Measurements from ENCODE around the gene TJP1.
"Not testable (repeated sequence)": the region's sequence is repeated elsewhere in the genome, so short reads cannot be mapped to it uniquely, and the experiment has no call there.

The TJP1 gene

GRCh38 chr15:29685156-29686078 is 136.9 kb downstream of the TJP1 start:
- in situ Hi-C loops (cut with HindIII; ENCODE audit: low sequenced_read_pairs) = no loop called here

- in situ Hi-C loops (cut with HindIII; ENCODE audit: low sequenced_read_pairs) = no loop called here
Measured at GRCh38 chr15:29682781-29683180, 139.5 kb downstream of the TJP1 start.

- in situ Hi-C loops (cut with HindIII; ENCODE audit: low sequenced_read_pairs) = no loop called here
Measured at GRCh38 chr15:29682361-29682760, 139.9 kb downstream of the TJP1 start.

GRCh38 chr15:29681946-29682345 is 140.3 kb downstream of the TJP1 start:
- in situ Hi-C loops (cut with HindIII; ENCODE audit: low sequenced_read_pairs) = no loop called here

GRCh38 chr15:29681166-29681845 is 141.0 kb downstream of the TJP1 start:
- in situ Hi-C loops (cut with HindIII; ENCODE audit: low sequenced_read_pairs) = no loop called here

GRCh38 chr15:29680465-29681165 is 141.7 kb downstream of the TJP1 start:
- in situ Hi-C loops (cut with HindIII; ENCODE audit: low sequenced_read_pairs) = no loop called here

- in situ Hi-C loops (cut with HindIII; ENCODE audit: low sequenced_read_pairs) = no loop called here
Measured at GRCh38 chr15:29678504-29679034, 143.7 kb downstream of the TJP1 start.

- in situ Hi-C loops (cut with HindIII; ENCODE audit: low sequenced_read_pairs) = no loop called here
Measured at GRCh38 chr15:29677871-29678461, 144.3 kb downstream of the TJP1 start.

GRCh38 chr15:29677455-29677854 is 144.8 kb downstream of the TJP1 start:
- in situ Hi-C loops (cut with HindIII; ENCODE audit: low sequenced_read_pairs) = no loop called here

GRCh38 chr15:29676961-29677402 is 145.3 kb downstream of the TJP1 start:
- in situ Hi-C loops (cut with HindIII; ENCODE audit: low sequenced_read_pairs) = no loop called here

- in situ Hi-C loops (cut with HindIII; ENCODE audit: low sequenced_read_pairs) = not testable (repeated sequence)
Measured at GRCh38 chr15:29676374-29676960, 145.8 kb downstream of the TJP1 start.

GRCh38 chr15:29675791-29676301 is 146.4 kb downstream of the TJP1 start:
- in situ Hi-C loops (cut with HindIII; ENCODE audit: low sequenced_read_pairs) = no loop called here

- in situ Hi-C loops (cut with HindIII; ENCODE audit: low sequenced_read_pairs) = no loop called here
Measured at GRCh38 chr15:29674661-29675533, 147.4 kb downstream of the TJP1 start.

- in situ Hi-C loops (cut with HindIII; ENCODE audit: low sequenced_read_pairs) = no loop called here
Measured at GRCh38 chr15:29672923-29673809, 149.1 kb downstream of the TJP1 start.

- in situ Hi-C loops (cut with HindIII; ENCODE audit: low sequenced_read_pairs) = no loop called here
Measured at GRCh38 chr15:29672446-29672845, 149.8 kb downstream of the TJP1 start.

GRCh38 chr15:29672046-29672445 is 150.2 kb downstream of the TJP1 start:
- in situ Hi-C loops (cut with HindIII; ENCODE audit: low sequenced_read_pairs) = not testable (repeated sequence)

- in situ Hi-C loops (cut with HindIII; ENCODE audit: low sequenced_read_pairs) = no loop called here
Measured at GRCh38 chr15:29670998-29671981, 151.0 kb downstream of the TJP1 start.
